Spleen (tissue), 7 donors: ENCODE measurements around the gene B3GNT9.

Experiments
- POLR2A ChIP-seq, 3 donors: fragments of 450-650 bp; IDR thresholded peaks; one replicate each; pipeline ENCODE4 v1.5.1; 2017; ENCODE audit warnings: antibody characterized with exemption in 3 of 3, mild to moderate bottlenecking in 1 of 3
- POLR2AphosphoS5 ChIP-seq, 3 donors: sonication (generic); formaldehyde crosslinking; IDR thresholded peaks; one replicate each; pipeline ENCODE4 v1.5.1; 2017; ENCODE audit warnings: antibody characterized with exemption in 3 of 3
- TF ChIP-seq, protein P1 (sequence below), 11 experiments: fragments of 200-600 bp in 7 of 11; fragments of 450-650 bp in 4 of 11; sonication (generic) in 4 of 11; IDR thresholded peaks in 8 of 11; conservative IDR thresholded peaks in 3 of 11; 1 replicate in 7 of 11; 2 replicates in 4 of 11; pipeline versions ENCODE4 v1.4.0 to v1.8.0; 2016 to 2021; ENCODE audit warnings: antibody characterized with exemption in 11 of 11, inconsistent platforms in 4 of 11, mild to moderate bottlenecking in 1 of 11
- donor health status: DM: no; HTN: no; CAD: no; lungs with moderate emphysema.
- donor health status: DM: no; HTN: no; CAD: no.
- donor health status: DM: no; HTN: no; CAD: no.

DNA sequence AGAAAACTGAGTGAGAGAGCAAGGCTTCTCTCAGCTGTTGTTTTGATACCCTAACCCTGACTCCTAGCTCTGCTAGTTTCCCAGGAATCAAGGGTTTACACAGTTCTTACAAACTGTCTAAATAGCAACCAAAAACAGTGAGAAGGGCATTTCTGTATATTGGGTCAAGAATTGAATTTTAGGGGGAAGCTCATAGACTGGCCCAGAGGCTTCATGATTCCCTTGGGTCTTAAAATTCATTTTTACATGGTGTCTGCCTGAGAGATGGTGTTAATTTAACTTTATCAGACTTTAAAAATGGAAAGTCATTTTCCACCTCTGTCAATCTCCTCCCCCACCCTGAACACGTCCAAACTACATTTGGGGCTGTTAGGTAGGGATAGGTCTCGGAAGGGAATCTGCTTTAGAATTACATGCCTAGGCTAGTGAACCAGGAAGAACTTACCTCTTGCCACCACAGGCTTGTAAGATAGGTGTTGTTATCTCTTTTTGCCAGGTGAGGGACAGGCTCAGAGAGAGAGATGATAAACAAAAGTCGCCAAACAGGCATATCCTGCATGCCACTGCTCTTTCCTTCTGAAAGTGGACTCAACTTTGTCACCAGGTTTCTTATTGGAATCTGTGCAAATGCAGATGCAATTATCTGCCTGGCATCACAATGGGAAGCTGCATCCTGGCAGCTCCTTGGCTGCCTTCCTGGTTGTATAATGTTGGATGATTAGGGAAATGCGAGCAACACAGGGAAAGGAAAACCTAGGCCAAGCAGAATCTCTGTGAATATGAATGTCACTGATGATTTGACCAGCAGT lies 38.0 kb downstream of the B3GNT9 start:
- no peak for TF ChIP-seq POLR2AphosphoS5 (IDR thresholded peaks at IDR 0.05)
- TF ChIP-seq, protein P1, sequence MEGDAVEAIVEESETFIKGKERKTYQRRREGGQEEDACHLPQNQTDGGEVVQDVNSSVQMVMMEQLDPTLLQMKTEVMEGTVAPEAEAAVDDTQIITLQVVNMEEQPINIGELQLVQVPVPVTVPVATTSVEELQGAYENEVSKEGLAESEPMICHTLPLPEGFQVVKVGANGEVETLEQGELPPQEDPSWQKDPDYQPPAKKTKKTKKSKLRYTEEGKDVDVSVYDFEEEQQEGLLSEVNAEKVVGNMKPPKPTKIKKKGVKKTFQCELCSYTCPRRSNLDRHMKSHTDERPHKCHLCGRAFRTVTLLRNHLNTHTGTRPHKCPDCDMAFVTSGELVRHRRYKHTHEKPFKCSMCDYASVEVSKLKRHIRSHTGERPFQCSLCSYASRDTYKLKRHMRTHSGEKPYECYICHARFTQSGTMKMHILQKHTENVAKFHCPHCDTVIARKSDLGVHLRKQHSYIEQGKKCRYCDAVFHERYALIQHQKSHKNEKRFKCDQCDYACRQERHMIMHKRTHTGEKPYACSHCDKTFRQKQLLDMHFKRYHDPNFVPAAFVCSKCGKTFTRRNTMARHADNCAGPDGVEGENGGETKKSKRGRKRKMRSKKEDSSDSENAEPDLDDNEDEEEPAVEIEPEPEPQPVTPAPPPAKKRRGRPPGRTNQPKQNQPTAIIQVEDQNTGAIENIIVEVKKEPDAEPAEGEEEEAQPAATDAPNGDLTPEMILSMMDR (IDR thresholded peaks at IDR 0.05 in 8 of 11, conservative IDR thresholded peaks at IDR 0.05 in 3 of 11) = no peak
- TF ChIP-seq POLR2A (IDR thresholded peaks at IDR 0.05) = no peak
